ENCODE data around the gene CLEC2B.
"Not testable (repeated sequence)": the region's sequence is repeated elsewhere in the genome, so short reads cannot be mapped to it uniquely, and the experiment has no call there.

The CLEC2B gene

DNA sequence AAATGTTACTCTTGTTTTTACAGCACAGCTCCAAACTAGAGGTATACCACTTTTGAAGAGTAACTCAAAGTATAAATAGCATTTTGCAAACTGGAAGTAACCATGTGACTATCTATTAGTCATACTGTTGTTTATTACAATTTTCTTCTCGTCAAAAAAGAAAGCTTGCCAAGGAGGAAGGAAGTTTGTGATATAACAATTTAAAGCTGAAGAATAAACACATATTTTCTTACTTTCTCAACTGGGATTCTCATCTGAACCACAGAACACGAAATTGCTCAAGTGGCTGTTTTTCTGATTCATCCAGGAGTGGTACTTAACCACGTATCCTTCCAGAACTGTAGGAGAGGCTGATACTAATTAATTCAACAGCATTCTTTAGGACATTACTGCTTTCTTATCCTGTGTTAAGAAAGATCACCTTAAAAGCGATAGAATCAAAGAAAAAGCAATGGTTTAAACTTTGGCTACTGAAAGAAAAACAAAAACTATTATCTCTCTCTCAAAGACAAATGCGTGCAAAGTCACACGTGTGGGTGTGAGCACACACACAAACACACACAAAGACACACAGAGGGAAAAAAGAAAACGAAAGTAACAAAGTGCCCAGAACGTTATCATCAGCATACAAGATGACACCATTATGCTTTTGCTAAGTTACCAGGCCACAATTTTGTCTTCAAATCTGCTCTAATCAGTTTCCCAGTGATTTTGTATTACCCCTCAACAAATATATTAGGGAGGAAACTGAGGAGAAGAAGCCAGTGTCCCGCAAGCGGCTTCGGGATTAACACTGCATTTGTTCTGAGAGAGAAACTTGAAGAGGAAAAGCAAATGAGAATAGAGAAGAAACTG is at the start of gene CLEC2B:
CLEC2B (minus strand) TSS at position 48 of the 855 bp plus-strand sequence.
- no peak for DNase-seq

DNA sequence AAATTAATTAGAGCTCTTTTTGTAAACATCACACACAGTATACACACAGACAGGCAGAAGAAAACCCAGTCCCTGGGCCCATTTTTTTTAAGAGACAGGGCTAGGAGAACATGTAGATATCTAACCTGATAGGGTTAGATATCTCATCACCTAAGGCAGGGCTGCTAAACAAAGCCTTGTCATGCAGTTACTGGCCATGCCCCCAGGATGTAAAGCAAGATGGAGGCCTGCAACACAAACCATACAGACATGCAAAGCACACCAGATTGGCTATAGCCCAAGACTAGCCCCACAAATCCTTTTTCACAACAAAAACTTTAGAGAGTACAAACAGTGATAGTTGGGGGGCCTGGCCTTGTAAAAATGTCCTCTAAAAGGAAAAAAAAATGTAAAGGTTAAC is 42.6 kb upstream of the CLEC2B start:
- no peak for DNase-seq

DNA sequence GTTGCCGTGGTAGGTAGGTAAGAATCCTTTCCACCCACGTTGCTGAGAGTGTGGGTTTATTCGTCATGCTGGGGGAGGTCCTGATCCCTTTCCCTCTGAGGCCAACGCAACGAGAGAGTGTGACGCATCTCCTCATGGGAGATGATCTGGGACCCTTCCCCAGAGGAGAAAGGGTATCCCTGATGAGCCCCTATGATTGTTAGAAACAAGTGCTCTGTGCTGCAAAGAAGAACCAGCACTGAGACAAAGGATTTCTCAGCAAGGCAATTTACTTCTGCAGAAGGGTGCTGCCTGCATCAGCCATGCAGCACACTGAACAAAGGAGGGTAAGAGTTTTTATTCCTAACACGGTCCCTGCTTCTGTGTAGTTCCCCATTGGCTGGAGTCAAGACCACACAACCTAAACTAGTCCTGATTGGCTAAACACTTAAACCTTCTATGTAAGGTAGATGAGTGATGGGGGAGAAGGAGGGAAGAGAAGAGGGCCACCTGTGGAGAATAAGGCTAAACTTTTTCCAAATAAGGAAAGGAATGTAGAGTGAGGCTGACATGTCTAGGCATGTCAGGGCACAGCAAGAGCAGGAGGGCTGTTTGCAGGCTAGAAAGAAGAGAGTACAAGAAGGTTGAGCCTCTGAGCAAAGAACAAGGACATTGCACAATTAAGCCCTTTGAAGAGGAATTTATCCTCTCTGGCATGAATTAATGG is 41.7 kb upstream of the CLEC2B start:
- DNase-seq = no peak

DNA sequence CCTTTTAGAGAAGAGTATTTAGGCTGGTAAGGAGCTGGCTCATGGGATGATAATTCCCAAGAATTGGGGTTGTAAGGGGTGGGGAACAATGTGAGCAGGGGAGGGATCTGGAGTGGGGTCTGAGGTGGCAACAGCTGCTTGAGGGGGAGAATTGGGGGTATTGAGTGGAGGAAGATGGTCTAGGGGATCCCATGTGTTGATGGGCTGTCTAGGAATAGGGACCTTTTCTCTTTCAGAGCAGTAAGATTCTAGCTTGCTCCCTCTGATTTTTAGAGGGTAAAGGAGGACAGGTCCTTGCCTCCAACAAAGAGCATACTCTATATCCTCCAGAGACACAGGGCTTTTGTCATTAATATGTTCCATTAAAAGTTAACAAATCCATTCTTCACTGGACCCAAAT is 40.6 kb upstream of the CLEC2B start:
- DNase-seq = no peak

DNA sequence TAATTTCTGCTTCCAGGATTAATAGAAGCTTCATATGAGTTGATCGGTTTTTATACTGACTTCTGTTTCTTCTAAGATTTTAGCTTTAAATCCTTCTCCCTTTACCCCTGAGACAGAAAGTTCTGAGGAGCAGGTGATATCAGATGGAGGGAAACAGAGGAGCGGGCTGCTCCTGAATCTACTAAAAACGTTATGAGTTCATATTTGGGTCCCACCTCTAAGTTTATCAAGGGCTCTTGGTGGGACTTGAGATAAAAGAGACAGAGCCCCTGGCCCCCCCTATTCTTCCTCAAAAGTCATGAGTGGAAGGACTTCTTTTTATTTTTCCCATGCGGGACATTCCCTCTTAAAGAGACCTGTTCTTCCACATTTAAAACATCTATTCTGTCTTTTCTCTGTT is 39.2 kb upstream of the CLEC2B start:
- DNase-seq = no peak

DNA sequence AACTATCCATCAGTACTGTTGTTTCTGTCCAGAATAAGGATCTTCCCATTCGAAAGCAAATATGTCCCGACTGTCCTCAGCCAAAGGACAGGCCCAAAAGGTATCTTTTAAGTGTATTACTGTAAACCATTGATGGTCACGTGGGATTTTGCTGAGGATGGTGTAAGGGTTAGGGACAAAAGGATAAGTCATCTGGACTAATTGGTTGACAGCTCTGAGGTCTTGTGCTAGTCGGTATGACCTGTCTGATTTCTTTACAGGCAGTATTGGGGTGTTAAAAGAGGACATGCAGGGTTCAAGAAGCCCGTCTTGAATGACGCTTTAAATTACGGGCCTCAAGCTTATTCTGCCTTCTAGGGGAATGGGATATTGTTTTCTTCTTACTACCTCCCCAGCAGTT is 38.6 kb upstream of the CLEC2B start:
- DNase-seq = no peak

DNA sequence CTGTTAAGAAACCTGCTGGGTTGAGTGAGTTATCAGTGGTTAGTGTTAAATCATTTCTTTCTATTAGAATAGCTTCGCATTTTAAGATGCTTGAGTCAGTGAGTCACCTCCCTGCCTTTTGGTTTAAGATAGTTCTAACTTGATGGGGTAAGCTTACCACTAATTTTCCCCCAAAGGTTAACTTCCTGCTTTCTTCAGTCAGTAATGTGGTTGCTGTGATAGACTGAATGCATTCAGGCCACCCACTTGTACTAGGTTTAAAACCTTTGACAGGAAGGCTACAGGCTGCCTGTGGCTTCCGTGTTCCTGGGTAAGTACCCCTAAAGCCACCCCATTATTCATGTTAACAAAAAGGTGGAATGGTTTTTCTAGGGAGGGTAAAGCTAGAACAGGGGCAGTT is 37.7 kb upstream of the CLEC2B start:
- DNase-seq = no peak

DNA sequence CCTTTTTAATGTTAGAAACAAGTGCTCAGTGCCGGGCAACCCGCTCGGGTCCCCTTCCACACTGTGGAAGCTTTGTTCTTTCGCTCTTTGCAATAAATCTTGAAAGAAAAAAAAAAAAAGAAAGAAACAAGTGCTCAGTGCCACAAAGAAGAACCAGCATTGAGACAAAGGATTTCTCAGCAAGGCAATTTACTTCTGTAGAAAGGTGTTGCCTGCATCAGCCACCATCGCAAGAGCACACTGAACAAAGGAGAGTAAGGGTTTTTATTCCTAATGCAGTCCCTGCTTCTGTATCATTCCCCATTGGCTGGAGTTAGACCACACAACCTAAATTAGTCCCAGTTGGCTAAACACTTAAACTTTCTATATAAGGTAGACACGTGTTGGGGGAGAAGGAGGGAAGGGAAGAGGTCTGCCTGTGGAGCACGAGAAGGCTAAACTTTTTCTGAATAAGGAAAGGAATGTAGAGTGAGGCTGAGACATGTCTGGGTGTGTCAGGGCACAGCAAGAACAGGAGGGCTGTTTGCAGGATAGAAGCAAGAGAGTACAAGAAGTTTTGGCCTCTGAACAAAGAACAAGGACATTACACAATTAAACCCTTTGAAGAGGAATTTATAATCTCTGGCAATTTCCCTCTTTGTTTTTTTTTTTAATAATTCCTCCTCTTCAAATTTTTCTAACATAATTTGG is 33.5 kb upstream of the CLEC2B start:
- no peak for DNase-seq

DNA sequence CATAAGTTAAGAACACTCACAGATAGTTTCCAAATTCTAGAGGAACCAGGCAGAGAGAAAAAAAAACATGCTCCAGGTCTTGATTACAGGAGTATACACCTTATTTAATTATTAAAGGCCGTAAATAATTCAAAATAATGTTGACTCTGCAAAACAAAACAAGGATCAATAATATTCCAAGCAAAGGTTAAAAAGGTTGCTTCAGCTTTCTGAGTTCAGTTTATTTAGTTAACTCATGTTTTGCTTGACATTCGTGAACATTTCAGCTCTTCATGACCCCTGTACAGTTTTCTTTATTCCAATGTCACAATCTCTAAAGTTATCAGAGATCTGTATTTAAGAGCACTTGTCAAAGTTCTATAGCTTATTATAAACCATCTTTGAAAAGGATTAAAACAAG is 31.8 kb upstream of the CLEC2B start:
- DNase-seq = no peak

DNA sequence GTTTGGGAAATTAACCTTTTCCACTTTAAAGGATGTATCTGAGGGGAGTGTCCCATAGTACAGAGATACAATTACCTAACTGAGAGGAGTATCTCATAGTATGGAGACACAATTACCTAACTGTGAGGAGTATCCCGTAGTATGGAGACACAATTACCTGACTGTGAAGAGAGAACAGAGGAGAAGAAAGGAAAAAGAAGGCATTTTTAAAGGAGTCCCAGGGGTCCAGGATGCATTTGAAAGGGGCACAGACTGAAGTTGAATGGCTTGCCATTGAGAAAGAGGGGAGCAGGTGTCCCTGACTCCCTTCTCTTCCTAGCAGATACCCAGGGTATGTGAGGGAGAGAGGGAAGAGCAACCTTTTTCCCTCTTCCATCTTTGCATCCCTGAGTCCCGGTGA is 30.1 kb upstream of the CLEC2B start:
- no peak for DNase-seq

DNA sequence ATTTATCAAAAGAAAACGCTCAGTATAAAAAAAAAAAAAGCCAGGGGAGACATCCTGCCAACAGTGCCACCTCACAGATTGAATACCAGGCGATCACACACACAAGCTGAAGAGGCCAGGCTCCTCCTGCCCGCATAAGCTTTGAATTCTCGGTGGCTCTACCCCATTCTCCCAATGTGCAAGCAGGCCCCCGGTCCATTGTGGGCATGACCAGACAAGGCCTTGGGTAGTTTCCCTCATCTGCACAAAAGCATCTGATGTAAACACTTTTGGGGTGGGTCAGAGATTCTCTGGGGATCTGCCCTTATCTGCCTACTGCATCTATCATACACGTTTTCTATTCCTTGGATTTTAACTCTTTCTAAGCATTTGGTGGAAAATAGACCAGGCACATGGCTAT is 28.4 kb upstream of the CLEC2B start:
- no peak for DNase-seq

DNA sequence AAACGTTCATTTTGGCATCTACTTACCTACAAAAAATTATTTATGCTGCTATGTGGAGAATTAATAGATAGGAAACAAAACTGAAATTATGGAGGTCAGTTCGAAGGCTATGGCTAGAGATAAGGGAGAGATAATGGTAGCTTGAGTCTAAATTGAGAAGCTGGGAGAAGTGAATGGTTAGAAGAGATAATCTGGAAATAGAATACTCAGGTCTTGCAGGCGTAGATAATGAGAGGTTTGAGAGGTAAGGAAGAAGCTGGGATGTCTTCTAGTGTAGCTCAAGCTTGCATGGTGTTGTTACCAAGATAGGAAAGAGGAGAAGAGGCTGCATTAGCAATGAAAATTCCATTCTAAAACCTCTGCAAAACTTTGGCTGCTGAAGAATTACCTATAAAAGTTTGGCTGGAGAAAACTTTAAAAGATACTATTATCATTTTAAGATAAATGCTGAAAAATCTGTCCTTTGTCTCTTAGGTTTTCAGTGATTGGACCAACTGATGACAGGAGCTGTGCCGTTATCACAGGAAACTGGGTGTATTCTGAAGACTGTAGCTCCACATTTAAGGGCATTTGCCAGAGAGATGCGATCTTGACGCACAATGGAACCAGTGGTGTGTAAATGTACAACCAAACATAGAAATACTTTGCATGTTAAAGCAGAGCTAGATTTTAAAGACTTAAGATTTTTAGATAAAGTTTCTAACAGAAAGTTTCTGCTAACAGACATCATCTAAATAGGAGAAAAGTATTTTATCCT is 26.2 kb upstream of the CLEC2B start:
- no peak for DNase-seq

DNA sequence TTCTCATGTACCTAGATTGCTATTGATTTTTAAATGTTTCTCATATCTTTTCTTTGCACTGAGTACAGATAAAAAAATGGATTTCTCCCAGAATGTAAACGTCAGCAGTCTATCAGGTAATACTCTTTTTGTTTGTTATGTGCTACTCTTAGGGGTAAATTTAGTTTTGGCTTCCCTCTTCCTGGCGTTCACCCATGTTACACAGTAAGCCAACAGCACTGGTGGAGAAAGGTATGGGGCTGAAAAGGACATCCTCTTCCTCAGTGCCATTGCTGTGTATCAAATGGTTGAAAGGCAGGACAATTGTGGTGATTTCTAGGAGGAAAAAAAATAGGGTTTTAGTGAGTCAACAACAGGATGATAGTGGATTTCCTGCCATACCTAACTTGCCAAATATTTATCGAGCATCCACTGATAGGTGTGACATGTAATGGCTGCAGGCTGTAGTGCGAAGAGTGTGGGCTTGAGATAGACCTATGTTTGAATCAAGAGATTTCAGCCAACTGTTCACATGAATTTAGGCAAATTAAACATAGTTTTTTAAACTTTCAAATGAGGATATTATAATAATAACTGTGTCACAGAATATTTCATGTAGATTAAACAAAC is 19.6 kb upstream of the CLEC2B start:
- DNase-seq = no peak

DNA sequence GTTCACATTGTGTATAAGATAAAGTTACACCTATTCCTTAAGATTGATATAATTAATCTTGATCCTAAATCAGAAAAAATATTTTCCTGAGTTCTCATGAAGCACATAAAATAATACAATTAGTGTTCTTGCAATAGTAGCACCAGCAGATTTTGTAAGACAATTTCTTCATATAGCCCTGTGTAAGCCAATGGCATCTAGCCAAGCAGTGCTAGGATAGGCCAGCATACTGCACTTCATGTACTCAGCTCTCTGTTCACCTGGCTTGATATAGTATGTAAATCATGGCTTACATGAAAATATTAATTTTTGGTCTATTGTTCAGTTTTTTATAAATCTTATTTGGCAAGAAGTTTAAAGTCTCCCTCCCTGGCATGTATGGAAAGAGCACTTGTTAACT is 14.0 kb upstream of the CLEC2B start:
- no peak for DNase-seq

DNA sequence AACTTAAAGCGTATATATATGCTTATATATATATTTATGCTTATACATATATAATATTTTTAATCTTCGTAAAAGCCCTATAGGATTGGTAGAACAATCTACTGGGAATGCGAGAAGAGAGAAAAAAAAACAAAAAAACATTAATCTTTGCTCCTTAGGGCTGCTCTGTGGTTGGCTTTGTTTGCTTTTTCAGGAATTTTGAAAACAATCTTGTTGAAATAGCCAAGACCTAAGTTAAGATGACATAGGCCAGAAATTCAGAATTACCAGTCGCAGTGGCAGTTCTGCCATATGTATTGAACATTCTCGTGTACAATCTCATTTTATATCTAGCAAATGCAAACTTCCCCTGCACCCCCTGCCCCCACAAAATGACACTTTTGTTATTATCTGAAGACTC is 12.8 kb upstream of the CLEC2B start:
- no peak for DNase-seq

DNA sequence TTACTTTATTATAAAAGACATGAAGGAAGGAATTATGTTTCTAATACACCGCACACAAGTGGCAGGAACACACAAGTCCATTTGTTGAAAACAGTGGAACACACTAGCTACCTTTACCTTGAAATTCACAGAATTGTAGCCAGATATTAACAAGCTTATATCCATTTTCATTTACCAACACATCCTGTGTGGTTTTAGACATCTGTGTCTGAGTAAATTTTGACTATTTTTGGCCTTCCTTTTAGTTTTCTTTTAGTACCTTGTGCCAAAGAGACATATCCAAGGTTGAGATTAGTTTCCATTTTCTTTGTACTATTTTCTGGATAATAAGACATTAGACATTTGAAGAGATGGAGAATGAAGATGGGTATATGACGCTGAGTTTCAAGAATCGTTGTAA is 12.1 kb upstream of the CLEC2B start, which contains the start of gene KLRF2:
KLRF2 (plus strand) TSS at position 244 of the 400 bp plus-strand sequence; CDS start at position 351, 107 bp downstream.
- no peak for DNase-seq

DNA sequence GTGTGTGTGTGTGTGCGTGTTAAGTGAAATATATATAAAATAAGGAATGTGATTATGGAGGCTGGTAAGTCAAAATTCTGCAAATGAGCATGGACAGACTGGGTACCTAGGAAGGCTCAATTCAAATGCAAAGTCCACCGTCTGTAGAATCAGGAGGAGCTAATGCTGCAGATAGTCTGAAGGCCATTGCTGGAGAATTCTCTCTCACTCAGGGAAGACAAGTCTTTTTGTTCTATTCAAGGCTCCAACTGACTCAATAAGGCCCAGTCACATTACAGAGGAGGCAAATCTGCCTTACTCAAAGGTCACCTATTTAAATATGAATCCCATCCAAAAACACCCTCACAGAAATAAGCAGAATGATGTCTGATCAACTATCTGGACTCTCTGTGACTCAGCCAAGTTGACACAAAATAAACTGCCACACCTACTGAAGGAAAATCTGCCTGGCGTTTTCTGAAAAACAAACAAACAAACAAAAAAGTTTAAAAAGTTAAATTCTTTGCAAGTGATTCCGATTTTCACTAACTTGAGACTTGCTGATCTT is 11.5 kb upstream of the CLEC2B start:
- DNase-seq = no peak

DNA sequence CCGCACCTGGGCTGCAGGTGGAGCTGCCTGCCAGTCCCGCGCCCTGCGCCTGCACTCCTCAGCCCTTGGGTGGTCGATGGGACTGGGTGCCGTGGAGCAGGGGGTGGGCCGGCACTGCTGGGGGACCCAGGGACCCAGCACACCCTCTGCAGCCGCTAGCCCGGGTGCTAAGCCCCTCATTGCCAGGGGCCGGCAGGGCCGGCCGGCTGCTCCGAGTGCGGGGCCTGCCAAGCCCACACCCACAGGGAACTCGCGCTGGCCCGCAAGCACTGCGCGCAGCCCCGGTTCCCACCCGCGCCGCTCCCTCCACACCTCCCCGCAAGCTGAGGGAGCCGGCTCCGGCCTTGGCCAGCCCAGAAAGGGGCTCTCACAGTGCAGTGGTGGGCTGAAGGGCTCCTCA is 7.0 kb upstream of the CLEC2B start:
- not testable (repeated sequence) for DNase-seq

DNA sequence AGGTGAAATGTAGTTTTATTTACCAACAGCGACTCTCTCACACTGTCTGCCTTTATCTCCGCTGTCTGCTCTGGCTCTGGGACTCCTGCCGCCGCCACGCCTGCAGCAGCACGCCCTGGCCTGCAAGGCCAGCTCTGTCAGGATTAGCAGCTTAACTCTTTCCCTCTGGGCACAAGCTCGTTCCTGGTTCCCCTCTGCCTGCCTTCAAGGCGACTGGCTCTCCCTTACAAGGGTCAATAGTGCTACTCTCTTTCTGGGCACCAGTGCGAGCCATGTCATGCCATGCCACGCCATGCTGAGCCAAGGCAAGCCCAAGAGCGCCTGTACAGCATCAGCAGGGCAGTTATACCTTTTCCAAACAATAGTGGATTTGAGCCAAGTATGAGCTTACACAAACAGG is 3.6 kb upstream of the CLEC2B start:
- DNase-seq = no peak

DNA sequence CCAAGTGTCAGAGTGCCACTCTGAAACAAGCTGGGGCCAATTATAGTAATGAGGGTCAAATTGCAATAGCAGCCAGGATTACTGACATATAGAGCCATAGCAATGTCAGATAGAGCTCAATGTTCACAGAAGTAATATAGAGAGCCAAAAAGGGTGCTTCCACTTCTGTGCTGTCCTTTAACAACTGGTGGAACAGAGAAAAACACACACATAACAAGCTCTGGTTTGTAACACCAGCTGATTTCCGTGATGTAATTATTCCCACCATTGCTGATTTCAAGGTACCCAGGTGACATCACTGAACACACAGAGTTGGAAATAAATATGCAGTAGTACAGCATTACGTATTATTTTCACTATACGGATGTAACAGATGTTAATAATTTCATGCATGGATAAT is 3.0 kb upstream of the CLEC2B start:
- no peak for DNase-seq

DNA sequence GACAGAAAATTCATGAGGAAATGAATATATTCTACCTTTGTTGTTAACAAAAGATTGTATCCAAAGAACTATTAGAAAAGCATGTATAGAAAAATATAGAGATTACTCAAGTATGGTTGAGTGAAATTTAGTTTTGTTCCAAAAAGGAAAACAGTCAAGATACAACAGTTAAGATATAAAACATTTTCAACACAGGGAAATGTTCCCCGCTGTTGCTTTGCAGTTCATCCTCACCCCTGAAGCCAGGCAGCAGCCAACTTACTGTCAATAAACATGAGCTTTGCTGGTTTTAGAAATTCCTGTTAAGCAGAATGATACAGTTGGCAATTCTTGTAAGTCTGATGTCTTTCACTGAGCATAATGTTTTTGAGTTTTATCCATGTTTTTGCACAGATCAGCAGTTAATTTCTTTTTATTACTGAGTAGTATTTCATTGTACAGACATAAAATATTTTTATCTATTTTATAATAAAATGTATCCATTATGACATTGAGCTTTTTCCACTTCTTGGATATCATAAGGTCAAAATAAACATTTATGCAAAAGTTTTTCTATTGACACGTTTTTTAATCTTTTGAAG is 1.2 kb upstream of the CLEC2B start:
- DNase-seq = no peak

DNA sequence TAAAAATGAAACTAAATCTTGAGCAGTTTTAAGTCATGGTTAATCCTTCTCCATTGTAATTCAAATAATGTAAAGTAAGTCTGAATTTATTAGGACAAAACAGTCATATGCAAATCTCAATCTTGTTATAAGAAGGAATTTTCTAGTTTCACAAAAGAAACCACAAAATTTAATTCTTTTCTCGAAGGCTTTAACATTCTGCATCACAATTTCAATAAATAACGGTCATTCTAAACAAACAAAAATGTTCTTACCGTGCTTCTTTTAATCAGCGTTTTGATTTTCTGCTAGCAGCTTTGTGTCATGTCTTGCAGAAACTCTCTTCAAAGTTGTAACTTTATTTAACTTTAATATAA is 225 bp downstream of the CLEC2B start:
- DNase-seq = no peak

Data from NCI-H1694 treated with DMSO at 0.1 percent for 48 hours (cell line).